ENCODE results near the gene MTFMT. TPM values are rescaled to one million over a fixed set of nuclear protein-coding genes. Genes with fewer than 3 reads are reported as not detected.
A peak's percentile ranks its signal among the peaks of the same experiment; 100 is the strongest.

Gene MTFMT
- total and polyA plus RNA-seq, 2 of the 13 experiments (the other 11 are each of a cell fraction or from before 2014, with no cell fraction given): 9.9 to 23.2 TPM

DNA sequence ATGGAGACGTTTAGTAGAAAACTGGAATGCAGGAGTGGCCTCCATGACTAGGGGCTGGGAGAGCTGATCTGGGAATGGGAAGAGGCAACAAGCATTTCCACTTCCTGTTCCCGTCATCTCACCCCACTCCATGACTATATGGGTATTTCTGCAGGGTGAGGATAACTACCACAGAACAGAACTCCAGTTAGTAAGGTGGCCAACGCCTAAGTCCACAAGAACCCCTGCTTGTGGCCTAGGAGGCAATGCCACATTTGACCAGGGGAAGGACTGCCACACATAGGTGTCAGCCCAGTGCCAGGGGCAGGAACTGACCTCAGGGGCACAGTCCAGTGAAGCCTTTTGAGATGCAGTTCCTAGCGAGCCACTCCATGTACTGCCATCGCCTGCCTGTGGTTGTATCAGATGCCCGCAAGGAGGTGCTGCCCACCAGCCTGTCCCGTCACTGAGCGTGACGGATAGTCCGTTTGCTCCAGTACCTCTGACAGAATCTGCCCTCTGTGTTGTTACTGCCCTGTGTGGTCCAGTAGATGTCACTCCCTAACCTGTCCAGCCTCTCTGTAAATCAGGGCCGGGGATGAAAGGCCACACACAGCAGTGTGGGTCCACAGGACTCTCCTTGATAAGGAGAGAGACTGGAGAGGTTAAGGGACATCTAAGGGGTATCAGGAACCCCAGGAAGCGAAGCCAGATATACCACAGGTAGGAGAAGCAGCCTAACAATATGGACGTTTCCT is 3.5 kb upstream of the MTFMT start (continued):
- TF ChIP-seq HMGXB4 (CRISPR knock-in tag; IDR thresholded peaks at IDR 0.05; ENCODE audit: borderline replicate concordance in 1 of 2, low read depth in 1 of 2) (peak; percentile 93), ZNF205 (CRISPR knock-in tag; IDR thresholded peaks at IDR 0.05) (peak; percentile 52; the same call in 1 of the 2 replicates), TBL1XR1 (IDR thresholded peaks at IDR 0.05; ENCODE audit: borderline replicate concordance, low read length, partially characterized antibody) (peak; percentile 38), THAP9 (CRISPR knock-in tag; IDR thresholded peaks at IDR 0.05; ENCODE audit: borderline replicate concordance) (peak; percentile 72; the same call in 1 of the 2 replicates), ARID2 (CRISPR knock-in tag; IDR thresholded peaks at IDR 0.05; ENCODE audit: borderline replicate concordance) (peak; percentile 55; the same call in 1 of the 2 replicates), ZNF713 (CRISPR knock-in tag; IDR thresholded peaks at IDR 0.05) (no peak), ZNF101 (CRISPR knock-in tag; IDR thresholded peaks at IDR 0.05; ENCODE audit: borderline replicate concordance, low read depth) (no peak), NR2F6 (IDR thresholded peaks at IDR 0.05) (peak; percentile 51; the same call in 1 of the 2 replicates), NR2F6 (CRISPR knock-in tag; IDR thresholded peaks at IDR 0.05) (peak; percentile 76; the same call in 1 of the 2 replicates), ZNF567 (CRISPR knock-in tag; IDR thresholded peaks at IDR 0.05; ENCODE audit: borderline replicate concordance) (0 out of 2 replicates have a peak, but pooled peaks have one; percentile 67), MYC (CRISPR knock-in tag; IDR thresholded peaks at IDR 0.05; ENCODE audit: borderline replicate concordance) (peak; percentile 44; the same call in 1 of the 2 replicates), HOXD1 (CRISPR knock-in tag; IDR thresholded peaks at IDR 0.05) (no peak), RARA (CRISPR knock-in tag; IDR thresholded peaks at IDR 0.05) (peak; percentile 15; the same call in 1 of the 2 replicates), ZBTB1 (CRISPR knock-in tag; IDR thresholded peaks at IDR 0.05; ENCODE audit: borderline replicate concordance) (no peak), BRF2 (CRISPR knock-in tag; IDR thresholded peaks at IDR 0.05) (no peak), YEATS4 (CRISPR knock-in tag; IDR thresholded peaks at IDR 0.05; ENCODE audit: borderline replicate concordance) (peak; percentile 47; the same call in 1 of the 2 replicates), HNF4A (CRISPR knock-in tag; IDR thresholded peaks at IDR 0.05) (peak; percentile 82)
- TF ChIP-seq, protein P1, sequence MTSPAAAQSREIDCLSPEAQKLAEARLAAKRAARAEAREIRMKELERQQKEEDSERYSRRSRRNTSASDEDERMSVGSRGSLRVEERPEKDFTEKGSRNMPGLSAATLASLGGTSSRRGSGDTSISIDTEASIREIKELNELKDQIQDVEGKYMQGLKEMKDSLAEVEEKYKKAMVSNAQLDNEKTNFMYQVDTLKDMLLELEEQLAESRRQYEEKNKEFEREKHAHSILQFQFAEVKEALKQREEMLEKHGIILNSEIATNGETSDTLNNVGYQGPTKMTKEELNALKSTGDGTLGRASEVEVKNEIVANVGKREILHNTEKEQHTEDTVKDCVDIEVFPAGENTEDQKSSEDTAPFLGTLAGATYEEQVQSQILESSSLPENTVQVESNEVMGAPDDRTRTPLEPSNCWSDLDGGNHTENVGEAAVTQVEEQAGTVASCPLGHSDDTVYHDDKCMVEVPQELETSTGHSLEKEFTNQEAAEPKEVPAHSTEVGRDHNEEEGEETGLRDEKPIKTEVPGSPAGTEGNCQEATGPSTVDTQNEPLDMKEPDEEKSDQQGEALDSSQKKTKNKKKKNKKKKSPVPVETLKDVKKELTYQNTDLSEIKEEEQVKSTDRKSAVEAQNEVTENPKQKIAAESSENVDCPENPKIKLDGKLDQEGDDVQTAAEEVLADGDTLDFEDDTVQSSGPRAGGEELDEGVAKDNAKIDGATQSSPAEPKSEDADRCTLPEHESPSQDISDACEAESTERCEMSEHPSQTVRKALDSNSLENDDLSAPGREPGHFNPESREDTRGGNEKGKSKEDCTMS (CRISPR knock-in tag; conservative IDR thresholded peaks at IDR 0.05): no peak
- TF ChIP-seq, protein P2, sequence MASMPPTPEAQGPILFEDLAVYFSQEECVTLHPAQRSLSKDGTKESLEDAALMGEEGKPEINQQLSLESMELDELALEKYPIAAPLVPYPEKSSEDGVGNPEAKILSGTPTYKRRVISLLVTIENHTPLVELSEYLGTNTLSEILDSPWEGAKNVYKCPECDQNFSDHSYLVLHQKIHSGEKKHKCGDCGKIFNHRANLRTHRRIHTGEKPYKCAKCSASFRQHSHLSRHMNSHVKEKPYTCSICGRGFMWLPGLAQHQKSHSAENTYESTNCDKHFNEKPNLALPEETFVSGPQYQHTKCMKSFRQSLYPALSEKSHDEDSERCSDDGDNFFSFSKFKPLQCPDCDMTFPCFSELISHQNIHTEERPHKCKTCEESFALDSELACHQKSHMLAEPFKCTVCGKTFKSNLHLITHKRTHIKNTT (CRISPR knock-in tag; IDR thresholded peaks at IDR 0.05): no peak
